Keratinocyte (primary cell): ENCODE results near the gene FAT1.

Source experiments
- CTCF ChIP-seq, 3 experiments: IDR thresholded peaks in 1 of 3; conservative IDR thresholded peaks in 1 of 3; optimal IDR thresholded peaks in 1 of 3; 2 replicates in 2 of 3; 3 replicates in 1 of 3; pipeline versions ENCODE3 to v1.5.1; 2011; ENCODE audit warnings: low read length in 3 of 3, mild to moderate bottlenecking in 3 of 3, moderate library complexity in 2 of 3, control low read depth in 1 of 3, inconsistent platforms in 1 of 3; ENCODE audit not compliant: insufficient read depth in 2 of 3; ENCODE audit errors: extremely low read depth in 1 of 3
- EZH2 ChIP-seq: IDR thresholded peaks from one replicate; pipeline ENCODE4 v1.6.1; 2012; ENCODE audit warnings: inconsistent platforms, mild to moderate bottlenecking, low read length, moderate library complexity

- TF ChIP-seq EZH2 = no peak
- TF ChIP-seq CTCF (optimal IDR thresholded peaks at IDR 0.05 in 1 of 3, IDR thresholded peaks at IDR 0.05 in 1 of 3, conservative IDR thresholded peaks at IDR 0.05 in 1 of 3; ENCODE audit: extremely low read depth in 1 of 3, insufficient read depth in 2 of 3, low read length in 3 of 3) = no peak
These were observed 42.3 kb upstream of the FAT1 start for GRCh38 chr4:186765673-186766546.
